H1 (cell line): ENCODE data around the gene CKAP5. TPM values are rescaled to one million over a fixed set of nuclear protein-coding genes. Genes with fewer than 3 reads are reported as not detected.

Experiments used
- CTCF ChIA-PET: fragments of 300-600 bp; sonication (Branson Sonifier 250); formaldehyde crosslinking; loops from one replicate; lab custom pipeline; 2021; ENCODE audit not compliant: partially characterized antibody; lab: Charles Lee
- POLR2A ChIA-PET: fragments of 300-600 bp; sonication (Branson Sonifier 250); formaldehyde crosslinking; loops from one replicate; lab custom pipeline; 2021; ENCODE audit warnings: inconsistent platforms; ENCODE audit not compliant: partially characterized antibody; lab: Charles Lee
- DNase-seq, 2 experiments: peaks; one replicate each; pipeline versions ENCODE4 v3.0.0 to v3.0.0-alpha.2; 2010 to 2022; ENCODE audit warnings: low spot score in 2 of 2, low read depth in 1 of 2, mixed read lengths in 1 of 2
- FAIRE-seq: peaks from 2 replicates; lab custom pipeline; 2011; peaks lifted over from hg19 to GRCh38; lab: Jason Lieb, UNC
- H2AFZ ChIP-seq: 2 replicates; pipeline ENCODE4 v1.8.1; 2012; ENCODE audit warnings: low read length, inconsistent platforms
- H2AK5ac ChIP-seq: 2 replicates; pipeline ENCODE4 v1.6.1; 2013; ENCODE audit warnings: low read depth, low read length
- H2BK120ac ChIP-seq: replicated peaks from 2 replicates; pipeline ENCODE3; 2013; ENCODE audit warnings: low read depth, low read length, inconsistent platforms
- H2BK12ac ChIP-seq: 2 replicates; pipeline ENCODE4 v1.6.1; 2013; ENCODE audit warnings: low read depth, low read length
- H2BK15ac ChIP-seq: 2 replicates; pipeline ENCODE4 v1.6.1; 2013; ENCODE audit warnings: low read length
- H2BK20ac ChIP-seq: 2 replicates; pipeline ENCODE4 v1.6.1; 2013; ENCODE audit warnings: low read length
- H2BK5ac ChIP-seq: 2 replicates; pipeline ENCODE4 v1.6.1; 2013; ENCODE audit warnings: low read depth, low read length
- H3K14ac ChIP-seq: 2 replicates; pipeline ENCODE4 v1.6.1; 2013; ENCODE audit warnings: inconsistent platforms; ENCODE audit not compliant: insufficient read length
- H3K18ac ChIP-seq: 2 replicates; pipeline ENCODE4 v1.6.1; 2013; ENCODE audit warnings: low read length; ENCODE audit errors: extremely low read depth
- H3K23ac ChIP-seq: 2 replicates; pipeline ENCODE4 v1.6.1; 2013; ENCODE audit warnings: inconsistent platforms; ENCODE audit not compliant: insufficient read length
- H3K23me2 ChIP-seq: 2 replicates; pipeline ENCODE4 v1.6.1; 2013; ENCODE audit warnings: low read depth, low read length
- H3K27ac ChIP-seq: 2 replicates; pipeline ENCODE4 v1.6.1; 2011; ENCODE audit warnings: low read depth, low read length, inconsistent platforms
- H3K27me3 ChIP-seq, 4 experiments: replicated peaks in 1 of 4; 1 replicate in 1 of 4; 2 replicates in 3 of 4; pipeline versions ENCODE4 v1.6.1 to v1.8.1; 2011 to 2013; ENCODE audit warnings: low read length in 3 of 4, mild to moderate bottlenecking in 3 of 4, inconsistent platforms in 2 of 4, mixed read lengths in 2 of 4, moderate library complexity in 1 of 4; ENCODE audit not compliant: control insufficient read depth in 3 of 4, insufficient read depth in 3 of 4; ENCODE audit errors: extremely low read depth in 1 of 4
- H3K36me3 ChIP-seq, 4 experiments: 2 replicates each; pipeline versions ENCODE4 v1.6.1 to v1.8.1; 2011 to 2013; ENCODE audit warnings: mild to moderate bottlenecking in 4 of 4, low read length in 3 of 4, moderate library complexity in 2 of 4, control low read depth in 1 of 4, inconsistent platforms in 1 of 4; ENCODE audit not compliant: insufficient read depth in 4 of 4, control insufficient read depth in 2 of 4
- H3K4ac ChIP-seq: replicated peaks from 2 replicates; pipeline ENCODE3; 2013; ENCODE audit warnings: low read length, low read depth, mixed read lengths, inconsistent platforms; ENCODE audit not compliant: insufficient read length
- H3K4me1 ChIP-seq, 4 experiments: replicated peaks in 1 of 4; 1 replicate in 1 of 4; 2 replicates in 3 of 4; pipeline versions ENCODE4 v1.6.1 to v1.8.1; 2011 to 2013; ENCODE audit warnings: low read length in 3 of 4, inconsistent platforms in 2 of 4, mixed read lengths in 1 of 4; ENCODE audit not compliant: insufficient read depth in 4 of 4, control insufficient read depth in 3 of 4
- H3K4me2 ChIP-seq, 2 experiments: 2 replicates each; pipeline versions ENCODE4 v1.6.1 to v1.8.1; 2011 to 2013; ENCODE audit warnings: low read depth in 2 of 2, low read length in 2 of 2, control low read depth in 1 of 2, inconsistent platforms in 1 of 2, mild to moderate bottlenecking in 1 of 2; ENCODE audit not compliant: insufficient read depth in 1 of 2
- H3K4me3 ChIP-seq, 4 experiments: fragments of 200-600, 300-600 bp in 1 of 4; sonication (generic), shearing (Covaris generic), sonication (Bioruptor Twin) in 1 of 4; 2 replicates each; pipeline versions ENCODE4 v1.5.1 to v1.8.1; 2011 to 2016; ENCODE audit warnings: low read length in 4 of 4, low read depth in 3 of 4, control low read depth in 2 of 4, inconsistent platforms in 2 of 4, mild to moderate bottlenecking in 2 of 4, mixed read lengths in 1 of 4, moderate library complexity in 1 of 4; ENCODE audit not compliant: insufficient read depth in 2 of 4; ENCODE audit errors: extremely low read depth in 1 of 4
- H3K56ac ChIP-seq: replicated peaks from 2 replicates; pipeline ENCODE3; 2013; ENCODE audit warnings: low read depth, mild to moderate bottlenecking, mixed read lengths, low read length, inconsistent platforms; ENCODE audit not compliant: insufficient read length
- H3K79me1 ChIP-seq: 2 replicates; pipeline ENCODE4 v1.6.1; 2013; ENCODE audit warnings: low read depth, low read length, control low read depth
- H3K79me2 ChIP-seq, 2 experiments: 2 replicates each; pipeline versions ENCODE4 v1.6.1 to v1.8.1; 2012 to 2013; ENCODE audit warnings: low read length in 2 of 2, mild to moderate bottlenecking in 2 of 2, inconsistent platforms in 1 of 2; ENCODE audit not compliant: insufficient read depth in 2 of 2, control insufficient read depth in 1 of 2
- H3K9ac ChIP-seq, 4 experiments: replicated peaks in 1 of 4; 1 replicate in 1 of 4; 2 replicates in 3 of 4; pipeline versions ENCODE4 v1.6.1 to v1.8.1; 2011 to 2013; ENCODE audit warnings: low read depth in 3 of 4, low read length in 3 of 4, control low read depth in 2 of 4, mild to moderate bottlenecking in 2 of 4, moderate library complexity in 2 of 4, inconsistent platforms in 1 of 4; ENCODE audit errors: extremely low read depth in 1 of 4
- H3K9me3 ChIP-seq, 2 experiments: 2 replicates each; pipeline versions ENCODE4 v1.6.1 to v1.8.1; 2012 to 2013; ENCODE audit warnings: mild to moderate bottlenecking in 2 of 2, moderate library complexity in 2 of 2, control low read depth in 1 of 2, inconsistent platforms in 1 of 2, low read depth in 1 of 2, low read length in 1 of 2, mixed read lengths in 1 of 2; ENCODE audit not compliant: insufficient read depth in 2 of 2
- H4K20me1 ChIP-seq, 2 experiments: replicated peaks in 1 of 2; 2 replicates each; pipeline versions ENCODE3 to v1.8.1; 2011 to 2013; ENCODE audit warnings: inconsistent platforms in 2 of 2, low read length in 2 of 2, mild to moderate bottlenecking in 1 of 2; ENCODE audit not compliant: insufficient read depth in 2 of 2, control insufficient read depth in 1 of 2
- H4K5ac ChIP-seq: 2 replicates; pipeline ENCODE4 v1.6.1; 2013; ENCODE audit warnings: low read length, low read depth, mixed read lengths, inconsistent platforms; ENCODE audit not compliant: insufficient read length
- H4K8ac ChIP-seq: 2 replicates; pipeline ENCODE4 v1.8.0; 2013; ENCODE audit warnings: mild to moderate bottlenecking, moderate library complexity, low read length, inconsistent platforms; ENCODE audit not compliant: insufficient read depth; ENCODE audit errors: extremely low read depth
- H4K91ac ChIP-seq: replicated peaks from 2 replicates; pipeline ENCODE3; 2013; ENCODE audit warnings: low read length, mixed read lengths, inconsistent platforms; ENCODE audit not compliant: insufficient read length
- CBX5 ChIP-seq: fragments of 300-800, 300-1000 bp; sonication (generic); IDR thresholded peaks from 2 replicates; pipeline ENCODE4 v1.7.1; 2016; ENCODE audit warnings: antibody characterized with exemption, low read length, low read depth
- CEBPB ChIP-seq: IDR thresholded peaks from 2 replicates; pipeline ENCODE4 v1.6.1; 2012; ENCODE audit warnings: low read depth, low read length
- HDAC2 ChIP-seq, 2 experiments: fragments of 300-600 bp in 1 of 2; sonication (generic) in 1 of 2; IDR thresholded peaks; 2 replicates each; pipeline ENCODE4 v1.6.1; 2011 to 2012; ENCODE audit warnings: low read depth in 2 of 2, low read length in 2 of 2, mild to moderate bottlenecking in 2 of 2, moderate library complexity in 2 of 2, borderline replicate concordance in 1 of 2, inconsistent platforms in 1 of 2
- RBBP5 ChIP-seq: IDR thresholded peaks from 2 replicates; pipeline ENCODE4 v1.7.1; 2012; ENCODE audit warnings: low read depth, mild to moderate bottlenecking, inconsistent platforms, low read length, moderate library complexity, borderline replicate concordance
- RFX5 ChIP-seq: IDR thresholded peaks from 2 replicates; pipeline ENCODE4 v1.6.1; 2011; ENCODE audit warnings: low read depth, low read length, improper control_type of control experiment, borderline replicate concordance
- RNF2 ChIP-seq: fragments of 200-900, 300-1000 bp; sonication (generic); IDR thresholded peaks from 2 replicates; pipeline ENCODE4 v1.7.1; 2016; ENCODE audit warnings: borderline replicate concordance, low read depth, mild to moderate bottlenecking, antibody characterized with exemption, low read length; ENCODE audit not compliant: poor library complexity, severe bottlenecking; ENCODE audit errors: missing control alignments
- TAF1 ChIP-seq: IDR thresholded peaks from 2 replicates; pipeline ENCODE4 v1.6.1; 2011; ENCODE audit warnings: mild to moderate bottlenecking, low read depth, low read length
- WGBS, 2 experiments: shearing (Covaris generic) in 1 of 2; methylation state at CpG; one replicate each; pipeline versions ENCODE4 v1.1.6 to v1.1.7; 2013 to 2015; ENCODE audit warnings: low lambda C conversion rate in 2 of 2, mixed read lengths in 2 of 2, inconsistent platforms in 1 of 2, low coverage in 1 of 2, missing lambda C conversion rate in 1 of 2; ENCODE audit not compliant: insufficient replicate concordance in 2 of 2, insufficient coverage in 1 of 2, insufficient read length in 1 of 2; ENCODE audit errors: extremely low coverage in 1 of 2, missing lambda C conversion rate in 1 of 2; 5-methylcytosine and 5-hydroxymethylcytosine counted together
- polyA plus RNA-seq, 7 experiments: library from polyadenylated mRNA; depleted of rRNA in 3 of 7; stranded (reverse) in 5 of 7; unstranded in 2 of 7; fragments of >200 nt in 5 of 7; fragments of 200-250 nt in 2 of 7; gene quantifications; 1 replicate in 5 of 7; 2 replicates in 1 of 7; 4 replicates in 1 of 7; pipeline versions ENCODE4 v1.2.1 to v1.2.3, GENCODE V29; 2011 to 2013; ENCODE audit warnings: missing spikeins in 2 of 7, mixed read lengths in 2 of 7
- total RNA-seq: library from RNA; stranded (reverse); fragmentation: NEBNext Ultra II Directional; extraction: Animal tissue kit (Norgen Biotek cat#: 25700); gene quantifications from 2 replicates; pipeline ENCODE4 v1.2.1, GENCODE V29; 2021

The CKAP5 gene
- total and polyA plus RNA-seq, 2 of the 8 experiments (the other 6 are each of a cell fraction or from before 2014, with no cell fraction given): 64.8 to 185 TPM

DNA sequence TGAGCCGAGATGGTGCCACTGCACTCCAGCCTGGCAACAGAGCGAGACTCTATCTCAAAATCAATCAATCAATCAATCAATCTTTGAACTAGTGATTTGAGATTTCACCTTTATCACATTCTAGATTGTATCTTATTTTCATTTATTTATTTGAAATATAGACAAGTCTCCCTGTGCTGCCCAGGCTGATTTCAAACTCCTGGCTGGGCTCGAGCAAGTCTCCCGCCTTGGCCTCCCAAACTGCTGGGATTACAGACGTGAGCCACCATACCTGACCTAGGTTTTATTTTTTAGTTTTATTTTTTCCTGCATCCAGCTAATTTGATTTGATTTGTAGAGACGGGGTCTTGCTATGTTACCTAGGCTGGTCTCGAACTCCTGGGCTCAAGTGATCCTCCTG is 109.9 kb downstream of the CKAP5 start:
- H2BK20ac ChIP-seq: no peak overlapping the region
- H3K18ac ChIP-seq: no peak overlapping the region
- H3K27me3 ChIP-seq: no peaks in the 10 kb centered on the region
- no peak overlapping the region for H2BK5ac ChIP-seq
- no peak overlapping the region for H4K91ac ChIP-seq
- TF ChIP-seq CEBPB: no peak
- no peak for TF ChIP-seq RFX5
- no peak for TF ChIP-seq RBBP5
- no peak for TF ChIP-seq CBX5
- TF ChIP-seq TAF1: no peak
- TF ChIP-seq RNF2: no peak
- TF ChIP-seq HDAC2 (IDR thresholded peaks at IDR 0.05; ENCODE audit: borderline replicate concordance in 1 of 2, low read depth in 2 of 2, low read length in 2 of 2): no peak
- no peak overlapping the region for H2BK15ac ChIP-seq
- no peak overlapping the region for H2AK5ac ChIP-seq
- H2BK120ac ChIP-seq: no peak overlapping the region
- 93% methylated on average over 7 of the region's 7 CpGs; no CpG with 5 or more reads in 1 of the 2 experiments for WGBS, 2 experiments
- DNase-seq (no peak), FAIRE-seq (no peak)
- H3K79me2 ChIP-seq: no peaks in the 10 kb centered on the region
- no peak overlapping the region for H3K56ac ChIP-seq
- no peaks in the 10 kb centered on the region for H4K20me1 ChIP-seq
- no peak overlapping the region for H4K5ac ChIP-seq
- H3K4ac ChIP-seq: no peak overlapping the region
- no peak overlapping the region for H3K4me3 ChIP-seq
- H2AFZ ChIP-seq: no peak overlapping the region
- no peak overlapping the region for H4K8ac ChIP-seq
- H3K79me1 ChIP-seq: no peaks in the 10 kb centered on the region
- H3K4me2 ChIP-seq: no peak overlapping the region
- POLR2A ChIA-PET: interaction anchor here (0.6 kb wide), 1 partner anchor 111 kb away, joined by 5 read pairs; no protein-coding TSS in a partner anchor
- H3K14ac ChIP-seq: no peak overlapping the region
- peaks cover 0 to 3% (median 0%) of the 10 kb centered on the region in 4 experiments; a peak in 1 of 7 replicates for H3K4me1 ChIP-seq
- peaks cover 0 to 3% (median 2%) of the 10 kb centered on the region in 4 experiments; a peak in 3 of 8 replicates for H3K36me3 ChIP-seq
- H2BK12ac ChIP-seq: no peak overlapping the region
- CTCF ChIA-PET: interaction anchor here (1.0 to 1.2 kb wide), 2 partner anchors 9 to 65 kb away, joined by 3 to 5 read pairs; no protein-coding TSS in a partner anchor
- no peak overlapping the region for H3K9ac ChIP-seq
- no peak overlapping the region for H3K27ac ChIP-seq
- H3K9me3 ChIP-seq: no peaks in the 10 kb centered on the region
- H3K23ac ChIP-seq: no peak overlapping the region
- H3K23me2 ChIP-seq: no peaks in the 10 kb centered on the region
